HG03039 (cell line): ENCODE results near the gene IL18RAP.

Experiments used
- ATAC-seq: cut with Tn5 transposase; IDR thresholded peaks from one replicate; pipeline ENCODE4 v1.9.1; 2021; ENCODE audit warnings: mild to moderate bottlenecking, moderate library complexity; ENCODE audit not compliant: unreplicated experiment

IL18RAP gene

DNA sequence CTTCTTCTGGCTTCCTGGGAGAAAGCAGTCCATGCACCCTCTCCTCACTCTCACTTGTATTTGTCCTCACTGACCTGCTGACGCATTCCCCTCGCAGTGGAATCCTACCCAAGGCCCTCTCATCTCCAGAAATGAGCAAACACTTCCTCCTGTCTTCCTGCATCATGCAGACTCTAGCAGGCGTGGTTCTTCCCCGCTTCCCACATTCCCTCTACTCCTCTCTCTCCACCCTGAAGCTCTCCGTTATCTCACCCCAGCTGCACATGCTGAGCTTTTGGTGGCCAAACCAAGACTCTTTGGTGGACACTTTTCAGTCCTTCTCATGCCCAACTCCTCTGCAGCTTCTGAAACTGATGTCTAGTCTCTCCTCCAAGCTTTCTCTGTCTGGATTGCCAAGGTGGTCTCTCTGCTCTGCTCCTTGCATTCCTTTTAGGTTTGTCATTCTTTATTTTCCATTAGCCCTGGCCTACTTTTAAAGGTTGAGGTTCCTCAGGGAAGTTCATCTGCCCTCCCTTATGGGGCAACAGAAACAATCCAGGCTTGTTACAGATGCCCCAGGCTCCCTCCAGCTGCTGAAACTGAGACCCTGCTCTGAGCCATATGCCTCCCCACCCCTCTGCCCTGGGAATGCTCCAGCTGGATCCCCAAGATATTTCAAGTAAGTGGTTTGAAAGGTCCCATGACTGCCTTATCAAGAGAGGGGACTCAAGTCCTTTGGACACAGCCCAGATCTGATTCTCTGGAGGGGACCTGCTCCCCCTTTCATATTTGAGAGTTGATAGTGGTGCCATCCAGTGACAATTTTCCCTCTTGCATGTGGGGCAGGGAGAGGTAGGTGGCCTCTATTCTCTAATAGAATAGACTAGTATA, 835 bp upstream of the IL18RAP start:
- ATAC-seq, result no peak

DNA sequence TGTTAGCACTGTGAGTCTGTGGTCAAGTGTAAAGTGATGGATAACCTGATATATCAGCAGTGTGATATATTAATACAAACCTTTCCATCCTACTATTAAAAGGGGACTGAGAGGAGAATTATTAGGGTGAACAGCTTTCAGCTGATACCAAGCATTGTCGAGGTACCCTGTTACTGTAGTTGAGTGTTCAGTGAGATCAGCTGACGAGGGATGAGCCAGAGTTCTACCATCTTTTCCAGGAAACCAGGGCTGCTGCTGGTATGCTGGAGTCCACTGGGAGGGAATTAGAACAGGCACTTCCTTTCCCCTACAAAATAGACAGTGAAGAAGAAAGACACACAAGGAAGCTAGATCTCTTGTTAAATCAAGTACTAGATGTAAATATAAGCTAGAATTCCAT, 408 bp downstream of the IL18RAP start:
- ATAC-seq, result no peak

- peak; percentile 83 for ATAC-seq
Measured at GRCh38 chr2:102424754-102425153, 1.8 kb downstream of the IL18RAP start.

- no peak for ATAC-seq
Measured at GRCh38 chr2:102425441-102426132, 2.6 kb downstream of the IL18RAP start.

DNA sequence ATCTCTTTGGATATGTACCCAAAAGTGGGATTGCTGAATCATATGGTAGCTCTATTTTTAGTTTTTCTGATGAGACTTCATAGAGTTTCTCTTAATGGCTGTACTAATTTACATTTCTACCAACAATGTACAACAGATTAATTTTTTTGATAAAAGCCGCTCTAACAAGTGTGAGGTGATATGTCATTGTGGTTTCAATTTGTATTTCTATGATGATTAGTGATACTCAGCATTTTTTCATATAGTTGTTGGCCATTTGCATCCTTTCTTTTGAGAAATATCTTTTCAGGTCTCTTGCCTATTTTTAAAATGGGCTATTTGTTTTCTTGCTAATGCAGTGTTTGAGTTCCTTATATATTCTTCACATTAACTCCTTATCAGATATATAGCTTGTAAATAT, 4.3 kb downstream of the IL18RAP start:
- no peak for ATAC-seq

- no peak for ATAC-seq
Measured at GRCh38 chr2:102428573-102428972, 5.6 kb downstream of the IL18RAP start.

- ATAC-seq, result no peak
Measured at GRCh38 chr2:102432386-102432785, 9.4 kb downstream of the IL18RAP start.

GRCh38 chr2:102433973-102434654, 11.2 kb downstream of the IL18RAP start:
- ATAC-seq, result no peak

- ATAC-seq, result no peak
Measured at GRCh38 chr2:102434655-102435381, 11.9 kb downstream of the IL18RAP start.

- ATAC-seq, result no peak
Measured at GRCh38 chr2:102435741-102436140, 12.8 kb downstream of the IL18RAP start.

DNA sequence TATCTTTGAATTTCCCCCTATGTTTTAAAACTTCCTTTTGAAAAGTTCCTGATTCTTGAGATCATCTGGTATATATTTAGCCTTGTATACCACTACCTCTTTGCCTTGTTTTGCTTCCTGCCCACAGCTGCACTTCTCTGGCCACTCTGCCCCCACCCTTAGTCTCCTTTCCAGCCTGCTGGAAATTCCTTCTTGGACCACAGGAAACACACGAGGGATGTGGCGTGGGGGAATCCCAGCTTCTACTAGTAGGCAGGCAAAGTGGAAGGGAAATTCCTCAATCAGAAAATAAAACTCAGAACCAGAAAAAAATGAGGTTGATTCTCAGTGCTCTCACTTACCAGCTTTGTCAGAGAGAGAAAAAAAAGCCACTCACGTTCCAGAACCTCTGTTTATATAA, 13.4 kb downstream of the IL18RAP start:
- peak; percentile 37 for ATAC-seq

DNA sequence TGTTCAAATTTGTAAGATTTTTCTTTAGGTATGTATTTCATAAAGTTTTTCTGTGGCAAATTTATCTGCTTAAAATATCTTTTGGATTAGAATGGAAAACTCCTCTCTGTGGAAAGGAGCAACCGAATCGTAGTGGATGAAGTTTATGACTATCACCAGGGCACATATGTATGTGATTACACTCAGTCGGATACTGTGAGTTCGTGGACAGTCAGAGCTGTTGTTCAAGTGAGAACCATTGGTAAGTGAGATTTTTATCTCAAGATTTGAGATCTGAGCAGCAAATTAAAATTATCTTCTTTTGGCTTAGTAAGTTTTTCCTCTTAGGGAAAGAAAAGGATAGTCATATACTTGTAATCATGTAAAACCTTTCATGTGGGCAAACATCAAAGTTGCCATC, 14.2 kb downstream of the IL18RAP start:
- ATAC-seq, result no peak

DNA sequence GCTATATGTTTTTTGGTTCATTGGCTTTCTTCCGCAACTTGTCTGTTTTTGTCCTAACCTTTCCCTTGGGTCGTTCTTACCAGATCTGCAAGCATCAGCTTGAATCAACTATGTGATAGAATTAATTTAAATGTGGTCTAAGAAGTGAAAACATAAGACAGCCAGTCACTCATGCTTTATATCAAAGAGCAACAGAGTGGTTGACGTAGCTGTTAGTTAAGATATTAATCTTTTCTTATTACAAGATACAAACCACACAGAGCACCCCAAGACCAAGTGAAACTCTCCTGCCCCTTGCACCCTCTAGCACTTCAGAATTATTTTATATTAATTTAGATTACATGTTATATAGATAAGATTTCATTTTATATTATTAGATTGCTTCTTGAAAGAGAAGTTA, 15.2 kb downstream of the IL18RAP start:
- no peak for ATAC-seq

DNA sequence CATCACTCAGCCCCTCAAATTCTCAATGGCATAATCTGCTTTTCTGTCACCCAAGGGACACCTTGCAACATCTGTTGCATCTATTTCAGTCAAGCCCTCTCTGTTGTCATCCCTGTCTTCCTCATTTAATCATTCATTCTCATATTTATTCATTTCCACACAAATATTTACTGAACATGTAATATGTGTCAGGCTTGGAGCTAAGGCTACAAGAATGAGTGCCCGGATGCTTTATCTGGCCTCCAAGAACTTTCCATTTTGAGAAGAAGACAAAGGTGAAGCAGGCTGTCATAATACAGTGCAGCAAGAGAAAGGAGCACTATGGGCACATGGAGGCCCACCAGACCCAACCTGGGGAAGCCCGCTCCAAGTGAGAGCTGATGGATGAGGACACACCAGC, 15.6 kb downstream of the IL18RAP start:
- no peak for ATAC-seq

GRCh38 chr2:102439065-102439695, 16.2 kb downstream of the IL18RAP start:
- ATAC-seq, result no peak

- peak; percentile 56 for ATAC-seq
Measured at GRCh38 chr2:102442967-102443828, 20.2 kb downstream of the IL18RAP start.

DNA sequence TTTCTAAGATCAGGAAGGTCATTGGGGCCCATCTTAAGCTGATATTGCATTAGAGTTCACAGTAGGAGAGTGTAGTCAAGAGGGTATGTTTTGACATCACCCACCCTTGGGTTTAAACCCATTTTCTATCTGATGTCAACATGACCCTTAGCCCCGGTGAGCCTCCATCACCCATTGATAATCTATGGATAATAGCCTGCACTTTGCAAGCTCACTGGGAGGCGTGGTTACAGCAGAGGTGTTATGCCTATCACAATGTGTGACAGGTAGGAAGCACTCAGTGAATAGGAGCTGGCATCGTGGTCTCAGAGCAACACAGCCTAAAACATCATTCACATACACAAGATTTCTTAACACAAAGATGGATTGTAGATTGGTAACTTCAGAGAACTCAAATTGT, 21.3 kb downstream of the IL18RAP start:
- ATAC-seq, result no peak

GRCh38 chr2:102446936-102447335, 24.0 kb downstream of the IL18RAP start:
- ATAC-seq, result no peak

GRCh38 chr2:102449370-102449974, 26.5 kb downstream of the IL18RAP start:
- no peak for ATAC-seq
